Ovary (tissue), 3 donors: ENCODE measurements around the gene CHAC2.
"Not testable (repeated sequence)": the region's sequence is repeated elsewhere in the genome, so short reads cannot be mapped to it uniquely, and the experiment has no call there.

Experiments
- CTCF ChIP-seq, 3 donors: fragments of 450-650 bp in 2 of 3; fragments of 200-600 bp in 1 of 3; IDR thresholded peaks; one replicate each; pipeline versions ENCODE4 v1.5.1 to v1.8.0; 2016 to 2022; ENCODE audit warnings: antibody characterized with exemption in 3 of 3, mild to moderate bottlenecking in 1 of 3
- POLR2A ChIP-seq: fragments of 450-650 bp; IDR thresholded peaks from one replicate; pipeline ENCODE4 v1.6.1; 2017; ENCODE audit warnings: antibody characterized with exemption, mild to moderate bottlenecking, moderate library complexity
- donor health status: DM: no; HTN: no; CAD: no.

GRCh38 chr2:53823639-53824038, 56.0 kb downstream of the CHAC2 start:
- not testable (repeated sequence) for TF ChIP-seq POLR2A; CTCF (IDR thresholded peaks at IDR 0.05)
